GM19025 (cell line): ENCODE measurements around the gene TOR1A.
"Not testable (repeated sequence)": the region's sequence is repeated elsewhere in the genome, so short reads cannot be mapped to it uniquely, and the experiment has no call there.

Experiments used
- ATAC-seq: cut with Tn5 transposase; IDR thresholded peaks from one replicate; pipeline ENCODE4 v1.9.1; 2021; ENCODE audit warnings: mild to moderate bottlenecking, low read depth, moderate library complexity; ENCODE audit not compliant: unreplicated experiment

Gene TOR1A

DNA sequence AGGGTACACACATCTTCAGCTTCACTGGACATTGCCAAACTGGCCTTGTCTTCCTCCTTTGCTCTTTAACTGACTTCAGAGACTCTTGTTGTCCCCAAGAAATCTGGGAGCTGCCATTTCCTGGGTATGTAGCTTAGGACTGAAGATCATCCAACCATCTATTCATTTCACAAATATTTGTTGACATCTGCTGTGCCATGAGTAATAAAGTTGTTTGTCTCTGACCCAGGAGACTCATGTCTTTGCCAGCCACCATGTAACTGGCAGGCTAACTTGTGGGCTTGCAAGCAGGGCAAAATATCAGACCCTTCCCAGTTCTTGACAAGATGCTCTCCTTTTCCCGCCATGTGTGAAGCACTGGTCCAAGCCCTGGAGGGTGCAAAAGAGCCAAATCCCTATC, 38.1 kb downstream of the TOR1A start:
- ATAC-seq, result no peak

DNA sequence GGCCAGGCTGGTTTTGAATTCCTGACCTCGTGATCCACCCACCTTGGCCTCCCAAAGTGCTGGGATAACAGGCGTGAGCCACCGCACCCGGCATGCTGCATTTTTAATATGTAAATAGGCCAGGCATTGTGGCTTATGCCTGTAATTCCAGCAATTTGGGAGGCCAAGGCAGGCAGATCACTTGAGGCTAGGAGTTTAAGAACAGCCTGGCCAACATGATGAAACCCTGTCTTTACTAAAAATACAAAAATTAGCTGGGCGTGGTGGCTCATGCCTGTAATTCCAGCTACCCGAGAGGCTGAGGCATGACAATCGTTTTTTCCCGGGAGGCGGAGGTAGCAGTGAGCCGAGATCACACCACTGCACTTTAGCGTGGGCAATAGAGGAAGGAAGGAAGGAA, 39.0 kb downstream of the TOR1A start:
- not testable (repeated sequence) for ATAC-seq

DNA sequence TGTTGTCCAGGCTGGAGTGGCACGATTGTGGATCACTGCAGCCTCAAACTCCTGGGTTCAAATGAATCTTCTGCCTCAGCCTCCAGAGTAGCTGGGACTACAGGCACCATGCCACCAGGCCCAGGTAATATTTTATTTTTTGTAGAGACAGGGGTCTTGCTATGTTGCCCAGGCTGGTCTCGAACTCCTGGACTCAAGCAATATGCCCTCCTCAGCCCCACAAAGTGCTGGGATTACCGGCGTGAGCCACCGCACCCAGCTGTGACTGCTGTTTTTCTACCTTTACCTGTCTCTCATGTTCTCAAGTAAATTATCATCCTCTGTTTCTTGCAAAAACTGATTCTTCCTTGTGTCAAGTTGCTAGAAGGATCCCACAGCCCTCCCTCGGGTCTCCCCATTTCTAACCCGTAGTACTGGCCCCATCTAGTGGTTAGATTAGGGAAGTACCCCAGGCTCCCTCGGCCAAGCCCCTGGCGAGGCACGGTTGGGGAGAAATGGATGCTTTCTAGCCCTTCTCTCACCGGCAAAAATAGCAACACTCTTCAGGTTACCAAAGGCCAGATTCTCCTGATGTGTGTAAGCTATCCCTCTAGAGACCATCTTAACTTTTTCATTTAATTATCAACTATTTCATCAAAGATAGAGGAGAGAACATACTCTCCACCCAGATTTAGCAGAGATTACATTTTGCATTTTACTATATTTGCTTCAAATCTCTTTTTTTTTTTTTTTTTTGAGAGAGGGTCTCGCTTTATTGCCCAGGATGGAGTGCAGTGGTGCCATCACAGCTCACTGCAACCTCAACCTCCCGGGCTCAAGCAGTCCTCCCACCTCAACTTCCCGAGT, 40.2 kb downstream of the TOR1A start:
- no peak for ATAC-seq

DNA sequence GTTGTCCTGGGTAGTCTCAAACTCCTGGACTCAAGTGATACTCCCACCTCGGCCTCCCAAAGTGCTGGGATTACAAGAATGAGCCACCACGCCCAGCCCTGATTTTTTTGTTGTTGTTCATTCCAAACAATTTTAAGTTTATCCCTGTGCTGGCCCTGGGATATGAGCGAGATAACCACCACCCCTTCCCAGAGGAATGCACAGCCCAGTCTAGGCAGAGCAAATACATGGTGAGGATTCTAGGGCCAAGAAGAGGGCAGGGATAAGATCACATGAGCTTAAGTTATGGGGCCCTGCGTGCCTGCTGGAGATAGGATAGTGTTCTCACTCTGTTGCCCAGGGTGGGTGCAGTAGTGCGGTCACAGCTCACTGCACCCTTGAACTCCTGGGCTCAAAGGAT, 42.0 kb downstream of the TOR1A start:
- no peak for ATAC-seq

DNA sequence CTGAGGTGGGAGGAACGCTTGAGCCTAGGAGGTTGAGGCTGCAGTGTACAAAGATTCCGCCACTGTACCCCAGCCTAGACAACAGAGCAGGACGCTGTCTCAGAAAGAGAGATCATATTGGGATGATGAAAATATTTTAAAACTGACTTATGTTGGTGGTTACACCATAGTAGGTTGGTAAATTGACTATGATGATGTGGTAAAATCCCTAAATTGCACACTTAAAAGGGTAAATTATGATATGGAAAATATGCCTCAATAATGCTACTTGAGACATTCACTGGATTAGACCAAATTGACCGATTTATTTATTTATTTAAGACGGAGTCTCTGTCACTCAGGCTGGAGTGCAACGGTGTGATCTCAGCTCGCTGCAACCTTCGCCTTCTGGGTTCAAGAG, 42.8 kb downstream of the TOR1A start:
- no peak for ATAC-seq

DNA sequence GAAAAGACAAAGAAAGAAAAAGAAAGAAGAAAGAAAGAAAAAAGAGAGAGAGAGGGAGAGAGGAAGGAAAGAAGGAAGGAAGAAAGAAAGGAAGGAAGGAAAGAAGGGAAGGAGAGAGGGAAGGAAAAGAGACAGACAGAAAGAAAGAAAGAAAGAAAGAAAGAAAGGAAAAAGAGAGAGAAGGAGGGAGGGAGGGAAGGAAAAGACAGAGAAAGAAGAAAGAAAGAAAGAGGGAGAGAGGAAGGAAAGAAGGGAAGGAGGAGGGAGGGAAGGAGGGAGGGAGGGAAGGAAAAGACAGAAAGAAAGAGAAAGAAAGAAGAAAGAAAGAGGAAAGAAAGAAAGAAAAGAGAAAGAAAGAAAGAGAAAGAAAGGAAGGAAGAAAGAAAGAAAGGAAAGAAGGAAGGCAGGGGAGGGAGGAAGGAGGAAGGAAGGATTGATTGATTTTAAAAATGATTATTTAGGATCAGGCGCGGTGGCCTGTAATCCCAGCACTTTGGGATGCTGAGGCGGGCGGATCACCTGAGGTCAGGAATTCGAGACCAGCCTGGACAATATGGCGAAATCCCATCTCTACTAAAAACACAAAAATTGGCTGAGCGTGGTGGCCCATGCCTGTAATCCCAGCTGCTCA, 44.3 kb downstream of the TOR1A start:
- ATAC-seq, result no peak

DNA sequence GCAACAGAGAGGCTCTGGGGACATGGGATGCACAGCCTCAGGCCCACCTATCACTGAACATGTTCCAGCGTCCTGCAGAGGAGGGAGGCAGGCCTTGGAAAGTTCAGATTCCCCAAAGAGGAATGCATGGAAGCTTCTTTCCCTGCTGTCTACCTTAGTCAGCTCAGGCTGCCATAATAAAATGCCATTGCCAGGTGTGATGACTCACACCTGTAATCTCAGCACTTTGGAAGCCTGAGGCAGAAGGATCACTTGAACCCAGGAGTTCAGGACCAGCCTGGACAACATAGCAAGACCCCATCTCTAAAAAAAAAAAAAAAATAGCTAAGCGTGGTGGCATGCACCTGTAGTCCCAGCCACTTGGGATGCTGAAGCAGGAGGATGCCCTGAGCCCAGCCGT, 45.5 kb downstream of the TOR1A start:
- no peak for ATAC-seq

DNA sequence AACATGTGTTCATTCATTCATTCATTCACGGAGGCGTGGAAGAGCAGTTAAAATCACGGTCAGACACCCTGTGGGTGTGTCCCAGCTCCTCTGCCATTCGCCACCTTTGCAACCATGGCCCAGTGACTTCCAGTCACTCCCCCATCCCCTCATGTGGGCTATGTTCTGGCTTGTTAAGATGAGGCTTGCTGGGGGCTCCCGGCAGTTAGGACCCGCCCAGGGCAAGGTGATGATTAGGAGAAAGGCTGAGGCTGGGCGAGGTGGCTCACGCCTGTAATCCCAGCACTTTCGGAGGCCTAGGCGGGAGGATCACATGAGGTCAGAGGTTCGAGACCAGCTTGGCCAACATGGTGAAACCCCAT, 46.2 kb downstream of the TOR1A start:
- ATAC-seq, result no peak

DNA sequence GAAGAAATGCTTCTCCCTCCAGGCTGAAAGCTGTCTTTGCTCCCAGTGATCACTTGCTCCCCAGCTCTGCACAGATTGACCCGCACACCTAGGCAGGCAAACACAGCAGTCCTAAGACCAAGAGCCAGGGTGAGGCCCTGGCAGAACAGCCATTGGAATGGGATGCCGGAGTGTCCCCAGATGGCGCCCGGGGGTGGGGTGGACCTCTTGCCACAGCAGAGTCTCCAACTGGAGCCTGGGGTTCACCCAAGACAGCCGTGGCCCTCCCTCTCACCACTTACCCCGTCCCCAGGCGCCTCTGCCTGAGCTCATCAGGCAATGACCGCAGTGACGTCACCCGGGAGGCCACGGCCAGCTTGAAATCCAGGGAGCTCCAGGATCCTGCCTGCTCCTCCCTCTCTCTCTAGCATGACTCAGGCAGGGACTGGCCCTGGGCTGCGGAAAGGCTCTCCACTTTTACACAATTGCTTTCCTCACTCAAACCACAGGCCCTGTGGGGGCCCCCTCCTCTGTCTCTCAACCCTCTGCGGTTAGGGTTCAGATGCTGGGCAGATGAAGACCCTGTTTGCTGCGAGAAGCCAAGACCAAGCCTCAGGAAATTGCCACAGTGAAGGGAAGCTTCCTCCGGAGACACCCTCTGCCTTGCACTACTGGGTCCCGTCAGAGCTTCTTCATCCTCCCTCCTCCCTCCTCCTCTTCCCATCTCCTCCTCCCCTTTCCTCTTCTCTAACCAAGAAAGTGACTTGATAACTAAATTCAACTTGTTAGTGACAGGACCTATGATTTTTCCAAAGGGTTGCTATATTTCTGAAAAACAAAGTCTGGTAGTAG, 46.8 kb downstream of the TOR1A start:
- no peak for ATAC-seq

DNA sequence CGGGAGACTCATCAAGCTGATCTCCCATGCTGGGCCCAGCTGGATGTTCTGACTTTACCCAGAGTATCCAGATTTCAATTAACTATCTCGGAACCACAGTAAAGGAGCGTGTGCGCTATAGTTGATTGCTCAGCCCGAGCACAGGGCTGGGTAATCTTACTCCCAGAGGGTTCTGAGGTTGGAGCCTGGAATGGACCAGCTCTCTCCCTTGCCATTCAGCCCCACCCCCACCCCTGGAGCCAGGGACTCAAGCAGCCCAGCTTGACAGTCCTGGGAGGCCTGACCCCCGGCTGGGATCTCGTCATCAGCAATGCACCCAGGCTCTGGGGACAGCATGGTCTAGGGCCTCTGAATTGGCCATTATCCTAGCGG, 47.4 kb downstream of the TOR1A start:
- ATAC-seq, result no peak

DNA sequence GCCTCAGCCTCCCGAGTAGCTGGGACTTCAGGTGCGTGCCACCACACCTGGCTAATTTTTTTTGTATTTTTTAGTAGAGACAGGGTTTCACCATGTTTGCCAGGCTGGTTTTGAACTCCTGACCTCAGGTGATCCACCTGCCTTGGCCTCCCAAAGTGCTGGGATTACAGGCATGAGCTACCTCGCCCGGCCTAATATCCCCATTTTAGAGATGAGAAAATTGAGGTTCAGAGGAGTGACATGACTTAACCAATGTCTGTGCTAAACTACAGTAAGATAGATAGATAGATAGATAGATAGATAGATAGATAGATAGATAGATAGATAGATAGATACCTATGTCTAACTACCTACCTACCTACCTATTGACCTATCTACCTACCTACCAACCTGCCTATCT, 47.8 kb downstream of the TOR1A start:
- not testable (repeated sequence) for ATAC-seq

DNA sequence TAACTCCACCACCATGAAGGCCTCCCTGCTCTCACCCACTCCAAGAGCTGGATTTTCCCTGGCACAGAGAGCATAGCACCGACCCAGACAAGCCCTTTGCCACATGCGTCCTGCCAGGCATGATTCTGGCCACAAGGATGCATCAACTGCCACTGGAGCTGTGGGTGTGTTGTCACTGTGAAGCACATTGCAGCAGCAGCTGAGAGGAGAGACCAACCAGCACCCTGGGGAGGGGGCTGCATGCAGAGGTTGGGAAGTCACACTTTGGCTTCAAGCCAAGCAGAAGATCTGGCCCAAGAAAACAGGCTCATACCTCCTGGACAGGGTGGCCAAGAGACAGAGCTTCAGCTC, 48.5 kb downstream of the TOR1A start:
- no peak for ATAC-seq

DNA sequence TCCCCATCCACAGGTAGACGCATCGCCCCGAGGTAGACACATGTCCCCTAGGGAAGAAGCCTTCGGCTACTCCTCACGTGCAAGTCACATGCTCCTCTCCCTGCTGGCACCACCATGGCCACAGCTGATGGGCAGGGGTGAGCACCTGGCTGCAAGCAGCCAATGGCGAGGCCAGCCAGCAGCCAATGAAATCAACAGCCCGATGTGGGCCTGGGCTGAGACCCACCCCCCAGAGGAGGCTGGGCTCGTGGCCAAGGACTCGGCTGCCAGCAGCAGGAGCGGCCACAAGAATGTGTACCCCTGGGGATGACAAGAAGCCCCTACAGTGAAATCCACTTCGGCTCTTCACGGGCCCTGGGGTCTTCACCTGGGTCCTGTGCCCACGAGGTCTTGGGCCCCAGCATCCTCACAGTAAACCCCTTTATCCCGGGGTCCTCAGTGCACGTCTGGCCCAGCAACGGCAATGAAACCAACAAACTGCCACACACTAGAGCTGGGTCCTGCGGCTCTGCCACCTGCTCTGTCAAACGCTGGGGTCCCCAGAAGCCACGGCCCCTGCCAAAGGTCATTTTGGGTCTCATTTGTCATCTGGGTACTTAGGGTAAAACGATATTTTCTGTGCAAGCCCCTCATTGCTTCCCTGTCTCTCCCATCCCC, 49.0 kb downstream of the TOR1A start:
- no peak for ATAC-seq

DNA sequence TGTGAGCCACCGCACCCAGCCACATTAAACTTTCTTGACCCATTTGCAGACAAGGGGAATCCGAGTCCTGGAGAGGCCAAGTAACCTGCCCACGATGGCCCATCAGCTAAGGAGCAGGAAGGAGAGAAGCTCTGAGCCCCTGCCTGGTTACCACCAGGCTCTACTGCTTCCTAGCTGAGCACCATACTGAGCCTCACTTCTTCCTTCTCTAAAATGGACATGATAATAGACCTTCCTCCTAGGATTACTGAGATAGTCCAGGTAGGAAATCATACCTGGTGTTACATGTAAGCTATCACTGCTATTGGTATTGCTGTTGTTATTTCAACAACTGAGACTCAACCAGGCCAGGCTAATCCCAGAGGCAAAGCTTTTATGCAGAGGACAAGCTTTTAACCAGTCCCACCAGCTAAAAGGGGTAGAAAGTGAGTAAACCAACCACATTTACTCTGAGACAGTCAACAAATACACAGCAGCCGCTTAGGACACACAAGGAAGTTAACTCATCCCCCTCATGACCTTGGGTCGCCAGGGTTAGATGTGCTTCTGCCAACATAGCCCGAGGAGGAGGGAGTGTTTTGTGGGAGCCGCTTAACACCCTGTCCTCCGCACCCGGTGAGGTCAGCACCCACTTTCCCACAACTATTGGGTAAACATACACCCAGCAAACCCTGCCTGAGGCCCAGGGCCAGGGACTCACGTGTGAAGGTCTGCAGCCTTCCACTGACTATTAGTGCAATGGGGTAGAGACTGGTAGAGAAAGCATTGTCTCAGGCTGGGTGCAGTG, 50.5 kb downstream of the TOR1A start:
- no peak for ATAC-seq

DNA sequence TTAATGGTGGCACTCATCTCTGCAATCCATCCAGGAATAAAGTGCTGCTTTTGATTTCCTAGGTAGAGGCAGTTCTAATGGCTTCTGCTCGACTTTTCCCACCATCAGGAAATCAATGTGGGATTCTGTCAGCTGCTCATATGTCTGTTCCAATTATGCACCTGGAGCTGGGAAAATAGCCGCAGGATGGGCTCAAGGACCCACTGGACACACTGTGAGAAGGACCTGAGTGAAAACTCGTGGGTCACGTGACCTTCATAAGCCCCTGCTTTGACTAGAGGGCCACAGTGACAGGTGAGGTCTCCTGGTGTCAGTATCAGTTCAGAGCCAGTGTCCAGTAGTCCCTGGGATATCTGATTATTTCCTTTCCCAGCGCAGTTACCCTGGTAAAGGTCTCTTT, 53.2 kb downstream of the TOR1A start:
- ATAC-seq, result no peak

DNA sequence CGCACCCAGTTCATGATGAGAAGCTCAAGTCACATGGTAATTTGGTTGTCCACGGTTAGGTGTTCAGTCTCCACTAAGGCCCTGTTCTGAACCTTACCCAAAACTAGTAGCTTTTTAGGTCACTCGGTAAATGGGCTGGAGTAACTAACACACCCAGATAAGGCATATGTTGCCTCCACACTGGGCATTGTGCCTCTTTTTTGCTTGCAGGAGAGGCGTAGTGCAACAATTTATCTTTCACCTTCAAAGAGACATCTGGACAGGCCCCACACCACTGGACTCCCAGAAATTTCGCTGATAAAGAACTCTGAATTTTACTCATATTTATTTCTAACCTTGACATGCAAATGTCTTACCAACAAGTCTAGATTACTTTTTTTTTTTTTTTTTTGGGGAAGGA, 54.3 kb downstream of the TOR1A start:
- ATAC-seq, result no peak

DNA sequence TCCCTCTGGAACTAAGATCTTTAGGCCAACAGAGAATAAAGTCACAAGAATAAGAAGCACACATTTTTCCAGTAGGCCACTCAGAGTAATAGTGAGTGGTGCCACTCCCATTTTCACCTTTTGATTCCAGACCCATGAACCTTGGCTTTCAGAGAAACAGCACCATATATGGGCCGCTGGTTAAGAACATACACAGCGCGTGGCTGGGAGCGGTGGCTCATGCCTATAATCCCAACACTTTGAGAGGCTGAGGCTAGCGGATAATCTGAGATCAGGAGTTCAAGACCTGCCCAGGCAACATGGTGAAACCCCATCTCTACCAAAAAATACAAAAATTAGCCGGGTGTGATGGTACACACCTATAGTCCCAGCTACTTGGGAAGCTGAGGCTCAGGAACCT, 55.5 kb downstream of the TOR1A start:
- ATAC-seq, result no peak

DNA sequence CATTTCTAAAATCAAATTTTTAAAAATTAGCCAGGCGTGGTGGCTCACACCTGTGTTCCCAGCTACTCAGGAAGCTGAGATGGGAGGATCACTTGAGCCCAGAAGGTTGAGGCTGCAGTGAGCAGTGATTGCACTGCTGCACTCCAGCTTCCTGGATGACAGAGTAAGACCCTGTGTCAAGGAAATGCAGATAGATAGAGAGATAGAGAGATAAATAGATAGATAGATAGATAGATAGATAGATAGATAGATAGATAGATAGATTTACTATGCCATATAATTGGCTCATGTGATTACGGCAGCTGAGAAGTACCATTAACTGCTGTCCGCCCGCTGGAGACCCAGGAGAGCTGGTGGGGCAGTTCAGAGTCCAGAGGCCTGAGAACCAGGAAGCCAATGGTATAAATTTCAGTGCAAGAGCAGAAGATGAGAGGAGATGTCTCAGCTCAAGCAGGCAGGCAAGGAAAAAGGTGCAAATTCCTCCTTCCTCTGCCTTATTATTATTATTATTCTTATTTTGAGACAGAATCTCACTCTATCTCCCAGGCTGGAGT, 58.1 kb downstream of the TOR1A start:
- ATAC-seq, result no peak

DNA sequence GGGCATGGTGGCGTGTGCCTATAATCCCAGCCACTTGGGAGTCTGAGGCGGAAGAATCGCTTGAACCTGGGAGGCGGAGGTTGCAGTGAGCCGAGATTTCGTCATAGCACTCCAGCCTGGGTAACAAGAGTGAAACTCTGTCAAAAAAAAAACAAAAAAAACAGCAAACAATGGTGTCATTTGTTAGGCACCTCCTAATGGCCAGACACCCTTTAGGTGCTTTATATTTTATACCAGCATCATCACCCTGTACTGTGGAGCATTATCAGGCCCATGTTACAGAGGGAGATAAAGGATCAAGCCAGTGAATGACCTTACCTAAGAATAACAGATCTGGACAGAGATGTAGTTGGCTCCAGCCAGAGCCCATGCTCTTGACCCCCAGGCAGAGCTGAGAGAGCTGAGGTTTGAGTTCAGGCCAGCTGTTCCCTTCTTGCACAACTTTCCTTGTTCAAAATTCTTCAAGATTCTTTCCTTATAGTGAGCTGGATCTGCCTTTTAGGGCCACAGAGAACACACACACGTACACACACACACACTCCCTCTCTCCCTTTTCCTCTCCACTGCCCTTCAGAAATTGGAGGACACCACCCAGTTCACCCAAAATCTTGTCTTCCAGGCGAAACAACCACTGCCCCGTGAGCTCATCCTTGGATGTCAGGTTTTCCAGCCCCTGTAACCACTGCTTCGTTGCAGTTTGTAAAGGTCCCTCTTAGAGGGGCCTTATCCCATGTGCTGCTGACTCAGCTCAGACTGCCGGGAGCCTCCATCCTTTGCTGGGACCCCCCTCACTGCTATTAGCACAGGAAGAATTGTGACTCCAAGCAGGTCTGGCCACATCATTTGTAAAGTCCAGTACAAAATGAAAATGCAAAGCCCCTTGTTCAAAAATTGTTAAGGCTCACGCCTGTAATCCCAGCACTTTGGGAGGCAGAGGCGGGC, 60.7 kb downstream of the TOR1A start:
- no peak for ATAC-seq
